Stomach (tissue), 9 donors: ENCODE results near the gene PRR23E. TPM values are rescaled to one million over a fixed set of nuclear protein-coding genes. Genes with fewer than 3 reads are reported as not detected.

ENCODE experiments used
- DNase-seq, 2 donors: peaks; one replicate each; pipeline versions ENCODE4 v3.0.0 to v3.0.0-alpha.2; 2013 to 2019
- H3K27ac ChIP-seq, 5 donors: fragments of 200-600 bp in 4 of 5; sonication (generic) in 4 of 5; one replicate each; pipeline ENCODE4 v1.5.1; 2013 to 2019; ENCODE audit warnings: mild to moderate bottlenecking in 1 of 5, moderate library complexity in 1 of 5
- H3K27me3 ChIP-seq, 3 donors: fragments of 200-600 bp; sonication (generic); one replicate each; pipeline ENCODE4 v1.5.1; 2017 to 2019; ENCODE audit warnings: mixed run types in 1 of 3
- H3K36me3 ChIP-seq, 4 donors: fragments of 200-600 bp; sonication (generic); 1 replicate in 3 of 4; 2 replicates in 1 of 4; pipeline ENCODE4 v1.5.1; 2016 to 2019
- H3K4me1 ChIP-seq, 4 donors: fragments of 200-600 bp; sonication (generic); one replicate each; pipeline ENCODE4 v1.5.1; 2016 to 2019
- H3K4me3 ChIP-seq, 4 donors: fragments of 200-600 bp; sonication (generic) in 3 of 4; one replicate each; pipeline ENCODE4 v1.5.1; 2016 to 2019; ENCODE audit warnings: mild to moderate bottlenecking in 1 of 4
- H3K9me3 ChIP-seq, 4 donors: fragments of 200-600 bp; sonication (generic); one replicate each; pipeline ENCODE4 v1.5.1; 2016 to 2019
- CTCF ChIP-seq, 7 experiments: fragments of 450-650 bp in 4 of 7; fragments of 200-600 bp in 3 of 7; sonication (generic) in 3 of 7; IDR thresholded peaks; one replicate each; pipeline ENCODE4 v1.5.1; 2016 to 2019; ENCODE audit warnings: antibody characterized with exemption in 7 of 7, control low read depth in 2 of 7, mild to moderate bottlenecking in 1 of 7
- EP300 ChIP-seq: sonication (generic); formaldehyde crosslinking; IDR thresholded peaks from one replicate; pipeline ENCODE4 v1.6.1; 2017; ENCODE audit warnings: antibody characterized with exemption
- POLR2A ChIP-seq, 4 donors: fragments of 450-650 bp; IDR thresholded peaks; one replicate each; pipeline ENCODE4 v1.6.1; 2016; ENCODE audit warnings: antibody characterized with exemption in 4 of 4, control low read depth in 2 of 4, mild to moderate bottlenecking in 1 of 4, moderate library complexity in 1 of 4
- POLR2AphosphoS5 ChIP-seq, 3 donors: sonication (generic); formaldehyde crosslinking; IDR thresholded peaks; one replicate each; pipeline ENCODE4 v1.6.1; 2016; ENCODE audit warnings: antibody characterized with exemption in 3 of 3
- WGBS, 5 donors: extraction: QIAGEN DNeasy Blood & Tissue Kit in 3 of 5; methylation state at CpG; one replicate each; pipeline versions ENCODE4 v1.1.5 to v1.1.7; 2013 to 2018; 5-methylcytosine and 5-hydroxymethylcytosine counted together
- intact Hi-C: fragments of 100-400 bp; cut with DNase I; formaldehyde crosslinking; loops from one replicate; pipeline ENCODE4 v1.15.1; 2023; ENCODE audit warnings: low total_unique reads
- polyA plus RNA-seq, 3 donors: library from polyadenylated mRNA; stranded (reverse); fragments of 200-250 nt; gene quantifications; one replicate each; pipeline ENCODE4 v1.2.3, GENCODE V29; 2013
- total RNA-seq, 5 donors: library from RNA; depleted of rRNA; stranded (reverse); fragments of >200 nt; gene quantifications; one replicate each; pipeline versions ENCODE4 v1.1.0 to v1.2.3, GENCODE V29; 2014 to 2016
- donor health status: healthy with polysubstance abuse.
- donor health status: Bipolar disorder and iron deficiency.
- donor health status: healthy.

PRR23E gene
- total and polyA plus RNA-seq, 8 donors = not detected

GRCh38 chr3:127226946-127227842, 34.3 kb downstream of the PRR23E start:
- Histone ChIP-seq H3K36me3 (no peaks in the 10 kb centered on the region), H3K4me1 (no peaks in the 10 kb centered on the region), H3K4me3 (no peak overlapping the region), H3K27me3 (peaks cover 0 to 19% (median 0%) of the 10 kb centered on the region in 3 donors), H3K27ac (no peak overlapping the region), H3K9me3 (peaks cover 0 to 27% (median 19%) of the 10 kb centered on the region in 4 donors)
- no peak for DNase-seq
- intact Hi-C loops = no loop called here
- 27 to 67% (median 41%) methylated on average over 20 to 22 of the region's 22 CpGs for WGBS, 5 donors
- TF ChIP-seq EP300 (no peak), POLR2A (IDR thresholded peaks at IDR 0.05) (no peak), POLR2AphosphoS5 (IDR thresholded peaks at IDR 0.05) (no peak), CTCF (IDR thresholded peaks at IDR 0.05) (no peak)

- peaks cover 0 to 12% (median 0%) of the 10 kb centered on the region in 3 donors for H3K27me3 ChIP-seq
- 67 to 86% (median 78%) methylated on average over 2 of the region's 2 CpGs for WGBS, 5 donors
- intact Hi-C loops = no loop called here
- H3K27ac ChIP-seq = no peak overlapping the region
- no peak overlapping the region for H3K4me3 ChIP-seq
- TF ChIP-seq EP300 = no peak
- TF ChIP-seq POLR2A (IDR thresholded peaks at IDR 0.05) = no peak
- no peak for TF ChIP-seq POLR2AphosphoS5 (IDR thresholded peaks at IDR 0.05)
- no peak for TF ChIP-seq CTCF (IDR thresholded peaks at IDR 0.05)
- no peak for DNase-seq
- H3K36me3 ChIP-seq = no peaks in the 10 kb centered on the region
- no peaks in the 10 kb centered on the region for H3K4me1 ChIP-seq
- H3K9me3 ChIP-seq = peaks cover 0 to 27% (median 19%) of the 10 kb centered on the region in 4 donors
Observed at GRCh38 chr3:127228866-127229265, 35.9 kb downstream of the PRR23E start.

- Histone ChIP-seq H3K36me3 (no peaks in the 10 kb centered on the region), H3K27ac (no peak overlapping the region), H3K9me3 (peaks cover 0 to 9% (median 4%) of the 10 kb centered on the region in 4 donors), H3K4me1 (no peaks in the 10 kb centered on the region), H3K4me3 (no peak overlapping the region), H3K27me3 (peaks cover 0 to 5% (median 0%) of the 10 kb centered on the region in 3 donors)
- intact Hi-C loops = no loop called here
- WGBS, 5 donors = 30 to 36% (median 35%) methylated on average over 3 of the region's 3 CpGs
- TF ChIP-seq POLR2AphosphoS5 (IDR thresholded peaks at IDR 0.05) = no peak
- no peak for TF ChIP-seq CTCF (IDR thresholded peaks at IDR 0.05)
- TF ChIP-seq POLR2A (IDR thresholded peaks at IDR 0.05) = no peak
- TF ChIP-seq EP300 = no peak
- DNase-seq = peak in 1 of 2 donors; percentile 62
Observed at GRCh38 chr3:127233371-127233770, 40.4 kb downstream of the PRR23E start.

- H3K36me3 ChIP-seq = no peaks in the 10 kb centered on the region
- intact Hi-C loops = no loop called here
- DNase-seq = no peak
- peaks cover 0 to 5% (median 0%) of the 10 kb centered on the region in 3 donors for H3K27me3 ChIP-seq
- H3K4me3 ChIP-seq = no peak overlapping the region
- no peak overlapping the region for H3K27ac ChIP-seq
- H3K9me3 ChIP-seq = peaks cover 0 to 9% (median 4%) of the 10 kb centered on the region in 4 donors
- H3K4me1 ChIP-seq = no peaks in the 10 kb centered on the region
- no peak for TF ChIP-seq EP300
Observed at GRCh38 chr3:127234778-127235177, 41.8 kb downstream of the PRR23E start.

- H3K36me3 ChIP-seq = no peaks in the 10 kb centered on the region
- no peak overlapping the region for H3K27ac ChIP-seq
- no peaks in the 10 kb centered on the region for H3K4me1 ChIP-seq
- H3K9me3 ChIP-seq = peaks cover 0 to 7% (median 2%) of the 10 kb centered on the region in 4 donors
- H3K27me3 ChIP-seq = peaks cover 0 to 10% (median 0%) of the 10 kb centered on the region in 3 donors
- H3K4me3 ChIP-seq = no peak overlapping the region
- no peak for DNase-seq
- TF ChIP-seq CTCF (IDR thresholded peaks at IDR 0.05) (no peak), POLR2AphosphoS5 (IDR thresholded peaks at IDR 0.05) (no peak), EP300 (no peak), POLR2A (IDR thresholded peaks at IDR 0.05) (no peak)
- 57 to 70% (median 57%) methylated on average over 3 of the region's 3 CpGs for WGBS, 5 donors
- intact Hi-C loops = no loop called here
Observed at GRCh38 chr3:127235706-127236105, 42.8 kb downstream of the PRR23E start.
